HepG2 (cell line): Measurements from ENCODE around the gene EIF6. TPM values are rescaled to one million over a fixed set of nuclear protein-coding genes. Genes with fewer than 3 reads are reported as not detected.

Experiments used
- ASH2L ChIP-seq: fragments of 300-600, 200-600 bp; sonication (generic); IDR thresholded peaks from 2 replicates; pipeline ENCODE4 v1.7.0; 2017; ENCODE audit warnings: low read depth, mild to moderate bottlenecking, moderate library complexity, mixed read lengths, low read length; ENCODE audit not compliant: insufficient read length
- GATA4 ChIP-seq: sonication (generic); IDR thresholded peaks from 2 replicates; pipeline ENCODE4 v1.6.1; 2016; ENCODE audit warnings: antibody characterized with exemption, low read depth, borderline replicate concordance
- IRX3 ChIP-seq: sonication (generic); formaldehyde crosslinking; IDR thresholded peaks from 2 replicates; pipeline ENCODE4 v1.8.1; 2023; ENCODE audit warnings: mild to moderate bottlenecking, low read depth, missing genetic modification reagents, borderline replicate concordance
- JARID2 ChIP-seq: sonication (generic); formaldehyde crosslinking; IDR thresholded peaks from 2 replicates; pipeline ENCODE4 v1.8.1; 2023; ENCODE audit warnings: missing genetic modification reagents, inconsistent platforms; ENCODE audit not compliant: insufficient replicate concordance
- MED13 ChIP-seq: sonication (generic); formaldehyde crosslinking; IDR thresholded peaks from 2 replicates; pipeline ENCODE4 v1.5.0; 2020; ENCODE audit warnings: missing genetic modification reagents
- MXI1 ChIP-seq: IDR thresholded peaks from 3 replicates; pipeline ENCODE4 v1.6.1; 2012; ENCODE audit warnings: low read depth, low read length, inconsistent platforms, borderline replicate concordance
- SALL2 ChIP-seq: sonication (generic); formaldehyde crosslinking; IDR thresholded peaks from 2 replicates; pipeline ENCODE4 v1.8.1; 2023; ENCODE audit warnings: mild to moderate bottlenecking, missing genetic modification reagents, inconsistent platforms
- SAP130 ChIP-seq: IDR thresholded peaks from 2 replicates; pipeline ENCODE4 v1.6.1; 2016; ENCODE audit warnings: low read depth
- SRSF9 ChIP-seq: fragments of 200-400 bp; formaldehyde crosslinking; IDR thresholded peaks from 2 replicates; pipeline ENCODE4 v1.6.1; 2018; ENCODE audit warnings: borderline replicate concordance, mild to moderate bottlenecking, low read depth, low read length; ENCODE audit not compliant: insufficient read depth, poor library complexity, severe bottlenecking
- YY1 ChIP-seq: IDR thresholded peaks from 2 replicates; pipeline ENCODE4 v1.6.1; 2011; ENCODE audit warnings: low read length, low read depth, moderate library complexity, mild to moderate bottlenecking; ENCODE audit not compliant: insufficient read depth, insufficient replicate concordance
- ZBTB3 ChIP-seq: sonication (generic); formaldehyde crosslinking; IDR thresholded peaks from 2 replicates; pipeline ENCODE4 v1.4.0; 2020; ENCODE audit warnings: low read depth, mild to moderate bottlenecking, moderate library complexity, missing genetic modification reagents, borderline replicate concordance
- ZFP90 ChIP-seq: sonication (generic); formaldehyde crosslinking; IDR thresholded peaks from 2 replicates; pipeline ENCODE4 v1.8.0; 2022; ENCODE audit warnings: missing genetic modification reagents, mild to moderate bottlenecking, inconsistent platforms, borderline replicate concordance
- ZNF572 ChIP-seq: sonication (generic); formaldehyde crosslinking; IDR thresholded peaks from 2 replicates; pipeline ENCODE4 v1.5.1; 2020; ENCODE audit warnings: mild to moderate bottlenecking, missing genetic modification reagents
- ZNF790 ChIP-seq: sonication (generic); formaldehyde crosslinking; IDR thresholded peaks from 2 replicates; pipeline ENCODE4 v1.8.0; 2022; ENCODE audit warnings: missing genetic modification reagents, mild to moderate bottlenecking, borderline replicate concordance
- polyA plus RNA-seq, 8 experiments: library from polyadenylated mRNA; depleted of rRNA in 3 of 8; stranded (reverse) in 7 of 8; unstranded in 1 of 8; fragments of >200 nt; fragmentation: Illumina TruSeq in 4 of 8; extraction: Trizol in 4 of 8; gene quantifications; 2 replicates each; pipeline versions ENCODE4 v1.2.1 to v1.2.3, GENCODE V29; 2011 to 2016; ENCODE audit warnings: low read depth in 4 of 8, missing spikeins in 1 of 8, mixed read lengths in 1 of 8; ENCODE audit not compliant: insufficient read depth in 1 of 8
- total RNA-seq, 5 experiments: library from RNA; depleted of rRNA; stranded (reverse); fragments of >200 nt; fragmentation: Illumina TruSeq; extraction: Trizol; gene quantifications; 2 replicates each; pipeline ENCODE4 v1.2.3, GENCODE V29; 2016; ENCODE audit warnings: low read depth in 1 of 5
- TF ChIP-seq, protein P1 (sequence below): sonication (generic); formaldehyde crosslinking; IDR thresholded peaks from 2 replicates; pipeline ENCODE4 v1.9.0; 2021; ENCODE audit warnings: missing genetic modification reagents, mild to moderate bottlenecking, borderline replicate concordance
- TF ChIP-seq, protein P2 (sequence below): sonication (generic); formaldehyde crosslinking; IDR thresholded peaks from 2 replicates; pipeline ENCODE4 v1.4.0; 2020; ENCODE audit warnings: missing genetic modification reagents, mild to moderate bottlenecking, borderline replicate concordance
- TF ChIP-seq, protein P3 (sequence below): sonication (generic); formaldehyde crosslinking; IDR thresholded peaks from 2 replicates; pipeline ENCODE4 v1.4.0; 2020; ENCODE audit warnings: missing genetic modification reagents, borderline replicate concordance
- TF ChIP-seq, protein P4 (sequence below): sonication (generic); formaldehyde crosslinking; IDR thresholded peaks from 2 replicates; pipeline ENCODE4 v1.5.1; 2020; ENCODE audit warnings: missing genetic modification reagents, mild to moderate bottlenecking, borderline replicate concordance
- TF ChIP-seq, protein P5 (sequence below): IDR thresholded peaks from 2 replicates; pipeline ENCODE4 v1.6.1; 2016; ENCODE audit warnings: missing compliant biosample characterization, missing genetic modification reagents, borderline replicate concordance

EIF6 gene
- total and polyA plus RNA-seq, 2 of the 13 experiments (the other 11 are each of a cell fraction or from before 2014, with no cell fraction given), result 462 to 466 TPM

DNA sequence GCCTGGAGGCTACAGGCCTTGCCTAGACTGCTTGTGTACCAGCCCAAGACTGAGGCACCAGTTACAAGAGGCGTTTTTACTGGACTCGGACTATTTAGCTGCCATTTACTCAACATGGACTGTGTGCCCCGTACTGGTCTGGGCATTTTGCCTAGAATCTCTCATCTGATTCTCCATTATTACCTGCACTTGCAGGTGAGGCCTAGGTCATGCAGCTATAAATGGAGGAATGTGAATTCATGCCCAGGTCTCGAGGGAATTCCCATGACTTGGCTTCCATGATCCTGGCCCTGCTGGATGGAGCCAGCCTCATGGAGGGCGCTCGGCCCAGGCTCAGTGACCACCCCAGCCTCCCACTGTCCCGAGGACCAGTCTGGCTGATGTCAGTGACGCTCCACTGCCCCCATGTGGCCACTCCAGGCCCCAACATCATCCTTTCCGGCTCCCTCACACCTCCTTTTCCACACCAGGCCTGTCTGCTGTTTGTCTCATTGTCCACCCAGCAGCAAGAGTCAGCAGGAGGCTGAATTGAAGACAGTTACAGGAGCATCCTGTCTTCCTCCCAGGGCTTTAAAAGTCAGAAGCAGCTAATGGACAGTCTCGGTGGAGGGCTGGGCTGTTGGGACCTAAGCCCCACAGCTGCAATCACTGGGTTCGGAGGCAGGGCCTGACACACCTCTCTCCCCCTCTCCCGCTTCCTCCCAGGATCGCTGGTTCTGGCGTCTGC, 15.4 kb downstream of the EIF6 start (continued):
- TF ChIP-seq, protein P1, sequence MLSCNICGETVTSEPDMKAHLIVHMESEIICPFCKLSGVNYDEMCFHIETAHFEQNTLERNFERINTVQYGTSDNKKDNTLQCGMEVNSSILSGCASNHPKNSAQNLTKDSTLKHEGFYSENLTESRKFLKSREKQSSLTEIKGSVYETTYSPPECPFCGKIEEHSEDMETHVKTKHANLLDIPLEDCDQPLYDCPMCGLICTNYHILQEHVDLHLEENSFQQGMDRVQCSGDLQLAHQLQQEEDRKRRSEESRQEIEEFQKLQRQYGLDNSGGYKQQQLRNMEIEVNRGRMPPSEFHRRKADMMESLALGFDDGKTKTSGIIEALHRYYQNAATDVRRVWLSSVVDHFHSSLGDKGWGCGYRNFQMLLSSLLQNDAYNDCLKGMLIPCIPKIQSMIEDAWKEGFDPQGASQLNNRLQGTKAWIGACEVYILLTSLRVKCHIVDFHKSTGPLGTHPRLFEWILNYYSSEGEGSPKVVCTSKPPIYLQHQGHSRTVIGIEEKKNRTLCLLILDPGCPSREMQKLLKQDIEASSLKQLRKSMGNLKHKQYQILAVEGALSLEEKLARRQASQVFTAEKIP (CRISPR knock-in tag), result no peak
- no peak for TF ChIP-seq ASH2L
- TF ChIP-seq, protein P2, sequence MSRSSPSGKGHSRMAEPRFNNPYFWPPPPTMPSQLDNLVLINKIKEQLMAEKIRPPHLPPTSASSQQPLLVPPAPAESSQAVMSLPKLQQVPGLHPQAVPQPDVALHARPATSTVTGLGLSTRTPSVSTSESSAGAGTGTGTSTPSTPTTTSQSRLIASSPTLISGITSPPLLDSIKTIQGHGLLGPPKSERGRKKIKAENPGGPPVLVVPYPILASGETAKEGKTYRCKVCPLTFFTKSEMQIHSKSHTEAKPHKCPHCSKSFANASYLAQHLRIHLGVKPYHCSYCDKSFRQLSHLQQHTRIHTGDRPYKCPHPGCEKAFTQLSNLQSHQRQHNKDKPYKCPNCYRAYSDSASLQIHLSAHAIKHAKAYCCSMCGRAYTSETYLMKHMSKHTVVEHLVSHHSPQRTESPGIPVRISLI (CRISPR knock-in tag), result peak; percentile 58; the same call in 1 of the 2 replicates
- TF ChIP-seq, protein P3, sequence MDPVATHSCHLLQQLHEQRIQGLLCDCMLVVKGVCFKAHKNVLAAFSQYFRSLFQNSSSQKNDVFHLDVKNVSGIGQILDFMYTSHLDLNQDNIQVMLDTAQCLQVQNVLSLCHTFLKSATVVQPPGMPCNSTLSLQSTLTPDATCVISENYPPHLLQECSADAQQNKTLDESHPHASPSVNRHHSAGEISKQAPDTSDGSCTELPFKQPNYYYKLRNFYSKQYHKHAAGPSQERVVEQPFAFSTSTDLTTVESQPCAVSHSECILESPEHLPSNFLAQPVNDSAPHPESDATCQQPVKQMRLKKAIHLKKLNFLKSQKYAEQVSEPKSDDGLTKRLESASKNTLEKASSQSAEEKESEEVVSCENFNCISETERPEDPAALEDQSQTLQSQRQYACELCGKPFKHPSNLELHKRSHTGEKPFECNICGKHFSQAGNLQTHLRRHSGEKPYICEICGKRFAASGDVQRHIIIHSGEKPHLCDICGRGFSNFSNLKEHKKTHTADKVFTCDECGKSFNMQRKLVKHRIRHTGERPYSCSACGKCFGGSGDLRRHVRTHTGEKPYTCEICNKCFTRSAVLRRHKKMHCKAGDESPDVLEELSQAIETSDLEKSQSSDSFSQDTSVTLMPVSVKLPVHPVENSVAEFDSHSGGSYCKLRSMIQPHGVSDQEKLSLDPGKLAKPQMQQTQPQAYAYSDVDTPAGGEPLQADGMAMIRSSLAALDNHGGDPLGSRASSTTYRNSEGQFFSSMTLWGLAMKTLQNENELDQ (CRISPR knock-in tag), result no peak
- TF ChIP-seq ZFP90 (CRISPR knock-in tag), result 0 out of 2 replicates have a peak, but pooled peaks have one; percentile 56
- TF ChIP-seq SAP130 (CRISPR knock-in tag), result peak; percentile 50; the same call in 1 of the 2 replicates
- TF ChIP-seq SALL2, result peak; percentile 75; the same call in 1 of the 2 replicates
- no peak; the same call in 1 of the 2 replicates for TF ChIP-seq ZNF572 (CRISPR knock-in tag)
- TF ChIP-seq, protein P4, sequence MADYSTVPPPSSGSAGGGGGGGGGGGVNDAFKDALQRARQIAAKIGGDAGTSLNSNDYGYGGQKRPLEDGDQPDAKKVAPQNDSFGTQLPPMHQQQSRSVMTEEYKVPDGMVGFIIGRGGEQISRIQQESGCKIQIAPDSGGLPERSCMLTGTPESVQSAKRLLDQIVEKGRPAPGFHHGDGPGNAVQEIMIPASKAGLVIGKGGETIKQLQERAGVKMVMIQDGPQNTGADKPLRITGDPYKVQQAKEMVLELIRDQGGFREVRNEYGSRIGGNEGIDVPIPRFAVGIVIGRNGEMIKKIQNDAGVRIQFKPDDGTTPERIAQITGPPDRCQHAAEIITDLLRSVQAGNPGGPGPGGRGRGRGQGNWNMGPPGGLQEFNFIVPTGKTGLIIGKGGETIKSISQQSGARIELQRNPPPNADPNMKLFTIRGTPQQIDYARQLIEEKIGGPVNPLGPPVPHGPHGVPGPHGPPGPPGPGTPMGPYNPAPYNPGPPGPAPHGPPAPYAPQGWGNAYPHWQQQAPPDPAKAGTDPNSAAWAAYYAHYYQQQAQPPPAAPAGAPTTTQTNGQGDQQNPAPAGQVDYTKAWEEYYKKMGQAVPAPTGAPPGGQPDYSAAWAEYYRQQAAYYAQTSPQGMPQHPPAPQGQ (CRISPR knock-in tag), result peak; percentile 96; the same call in 1 of the 2 replicates
- no peak for TF ChIP-seq YY1
- no peak for TF ChIP-seq GATA4
- no peak for TF ChIP-seq MED13 (CRISPR knock-in tag)
- TF ChIP-seq JARID2 (CRISPR knock-in tag), result no peak
- no peak for TF ChIP-seq ZBTB3 (CRISPR knock-in tag)
- TF ChIP-seq, protein P5, sequence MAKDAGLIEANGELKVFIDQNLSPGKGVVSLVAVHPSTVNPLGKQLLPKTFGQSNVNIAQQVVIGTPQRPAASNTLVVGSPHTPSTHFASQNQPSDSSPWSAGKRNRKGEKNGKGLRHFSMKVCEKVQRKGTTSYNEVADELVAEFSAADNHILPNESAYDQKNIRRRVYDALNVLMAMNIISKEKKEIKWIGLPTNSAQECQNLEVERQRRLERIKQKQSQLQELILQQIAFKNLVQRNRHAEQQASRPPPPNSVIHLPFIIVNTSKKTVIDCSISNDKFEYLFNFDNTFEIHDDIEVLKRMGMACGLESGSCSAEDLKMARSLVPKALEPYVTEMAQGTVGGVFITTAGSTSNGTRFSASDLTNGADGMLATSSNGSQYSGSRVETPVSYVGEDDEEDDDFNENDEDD (CRISPR knock-in tag), result no peak
- no peak for TF ChIP-seq IRX3
- TF ChIP-seq MXI1, result peak; percentile 73; the same call in 1 of the 3 replicates
- no peak for TF ChIP-seq SRSF9
- no peak for TF ChIP-seq ZNF790
